HepG2 (cell line): Measurements from ENCODE around the gene PRKN. TPM values are rescaled to one million over a fixed set of nuclear protein-coding genes. Genes with fewer than 3 reads are reported as not detected.

ENCODE experiments used
- ATAC-seq: fragments of 200-7000 bp; cut with Tn5 transposase; 3 replicates; pipeline ENCODE4 v1.9.1; 2020; ENCODE audit warnings: mild to moderate bottlenecking, moderate library complexity
- BruUV-seq: library from RNA; stranded (reverse); fragments of 400-500 nt; replicated peaks from 2 replicates; lab custom pipeline; 2021; lab: Mats Ljungman, UMichigan
- CTCF ChIA-PET: fragments of 300-600 bp; formaldehyde crosslinking; extraction: SDS; loops from one replicate; lab custom pipeline; 2021; ENCODE audit warnings: low total read pairs, inconsistent platforms, low intra/inter-chr PET ratio; lab: Yijun Ruan, JAX
- POLR2A ChIA-PET: fragments of 350-600 bp; sonication (Branson Sonifier 250); formaldehyde crosslinking; loops from one replicate; lab custom pipeline; 2020; ENCODE audit warnings: antibody characterized with exemption, inconsistent platforms; lab: Yijun Ruan, JAX
- DNase-seq: peaks from one replicate; pipeline ENCODE4 v3.0.0-alpha.2; 2015; ENCODE audit warnings: low spot score
- FAIRE-seq: peaks from 3 replicates; lab custom pipeline; 2011; peaks lifted over from hg19 to GRCh38; lab: Jason Lieb, UNC
- H2AFZ ChIP-seq: one replicate; pipeline ENCODE4 v1.6.1; 2011; ENCODE audit warnings: low read length, inconsistent platforms
- H3K27ac ChIP-seq: fragments of 300-600 bp; 3 replicates; pipeline ENCODE4 v1.8.0; 2011; ENCODE audit warnings: mixed run types, mild to moderate bottlenecking, mixed read lengths, low read length, inconsistent platforms; ENCODE audit not compliant: insufficient read depth; ENCODE audit errors: extremely low read length
- H3K27me3 ChIP-seq, 2 experiments: fragments of 200-600 bp in 1 of 2; 2 replicates in 1 of 2; 3 replicates in 1 of 2; pipeline versions ENCODE4 v1.6.0 to v1.8.0; 2011; ENCODE audit warnings: low read length in 2 of 2, mild to moderate bottlenecking in 2 of 2, moderate library complexity in 2 of 2, inconsistent platforms in 1 of 2; ENCODE audit not compliant: insufficient read depth in 2 of 2, control insufficient read depth in 1 of 2
- H3K36me3 ChIP-seq, 2 experiments: fragments of 200-600 bp in 1 of 2; replicated peaks in 1 of 2; 2 replicates in 1 of 2; 3 replicates in 1 of 2; pipeline versions ENCODE4 v1.5.1 to v1.8.0; 2011; ENCODE audit warnings: low read length in 2 of 2, inconsistent platforms in 1 of 2; ENCODE audit not compliant: insufficient read depth in 2 of 2, control insufficient read depth in 1 of 2
- H3K4me1 ChIP-seq: 2 replicates; pipeline ENCODE4 v1.5.1; 2012; ENCODE audit warnings: low read length, inconsistent platforms; ENCODE audit not compliant: insufficient read depth
- H3K4me2 ChIP-seq: 2 replicates; pipeline ENCODE4 v1.6.0; 2011; ENCODE audit warnings: low read depth, low read length, inconsistent platforms
- H3K4me3 ChIP-seq, 3 experiments: fragments of 200-600 bp in 1 of 3; sonication (generic), shearing (Covaris generic) in 1 of 3; replicated peaks in 1 of 3; 2 replicates each; pipeline ENCODE4 v1.5.1; 2011 to 2016; ENCODE audit warnings: low read length in 3 of 3, inconsistent platforms in 2 of 3, low read depth in 2 of 3, mild to moderate bottlenecking in 2 of 3, control low read depth in 1 of 3, mixed read lengths in 1 of 3; ENCODE audit not compliant: insufficient read depth in 1 of 3
- H3K79me2 ChIP-seq: one replicate; pipeline ENCODE4 v1.6.1; 2011; ENCODE audit warnings: low read length, inconsistent platforms; ENCODE audit not compliant: insufficient read depth
- H3K9ac ChIP-seq: 2 replicates; pipeline ENCODE4 v1.6.0; 2011; ENCODE audit warnings: mild to moderate bottlenecking, low read depth, low read length, inconsistent platforms; ENCODE audit not compliant: insufficient read depth
- H3K9me3 ChIP-seq: 2 replicates; pipeline ENCODE4 v1.5.1; 2012; ENCODE audit warnings: mild to moderate bottlenecking, low read length
- H4K20me1 ChIP-seq: 2 replicates; pipeline ENCODE4 v1.6.0; 2011; ENCODE audit warnings: inconsistent platforms, mild to moderate bottlenecking, low read length, moderate library complexity; ENCODE audit not compliant: insufficient read depth
- ATAD3A ChIP-seq: sonication (generic); formaldehyde crosslinking; IDR thresholded peaks from 2 replicates; pipeline ENCODE4 v1.4.0; 2020; ENCODE audit warnings: missing genetic modification reagents
- HNRNPK ChIP-seq: fragments of 200-400 bp; formaldehyde crosslinking; IDR thresholded peaks from 2 replicates; pipeline ENCODE4 v1.6.1; 2018; ENCODE audit warnings: low read length, low read depth, moderate library complexity, mild to moderate bottlenecking; ENCODE audit not compliant: poor library complexity, severe bottlenecking
- NFIB ChIP-seq: sonication (generic); formaldehyde crosslinking; IDR thresholded peaks from 2 replicates; pipeline ENCODE4 v1.9.0; 2021; ENCODE audit warnings: missing genetic modification reagents, mild to moderate bottlenecking, borderline replicate concordance
- NONO ChIP-seq, 2 experiments: fragments of 450-650 bp in 1 of 2; sonication (generic) in 1 of 2; formaldehyde crosslinking in 1 of 2; IDR thresholded peaks in 1 of 2; conservative IDR thresholded peaks in 1 of 2; 2 replicates each; pipeline versions ENCODE4 v1.6.1 to v1.8.0; 2017 to 2022; ENCODE audit warnings: mild to moderate bottlenecking in 1 of 2, missing genetic modification reagents in 1 of 2, moderate library complexity in 1 of 2
- PCBP2 ChIP-seq: fragments of 200-400 bp; formaldehyde crosslinking; optimal IDR thresholded peaks from 2 replicates; pipeline ENCODE3; 2018; ENCODE audit warnings: low read length, low read depth; ENCODE audit not compliant: poor library complexity, severe bottlenecking
- TAF15 ChIP-seq: fragments of 200-400 bp; formaldehyde crosslinking; IDR thresholded peaks from one replicate; pipeline ENCODE4 v1.6.1; 2018; ENCODE audit warnings: mild to moderate bottlenecking, low read depth, low read length; ENCODE audit not compliant: poor library complexity, severe bottlenecking
- ZNF878 ChIP-seq: sonication (generic); formaldehyde crosslinking; IDR thresholded peaks from 2 replicates; pipeline ENCODE4 v1.8.1; 2023; ENCODE audit warnings: mild to moderate bottlenecking, missing genetic modification reagents, moderate library complexity
- WGBS: methylation state at CpG from one replicate; pipeline ENCODE4 v1.1.6; 2017; ENCODE audit warnings: low lambda C conversion rate; 5-methylcytosine and 5-hydroxymethylcytosine counted together
- in situ Hi-C: cut with HindIII; loops from 2 replicates; pipeline ENCODE4 v1.10.0; 2017; ENCODE audit warnings: low pct_unique_long_range_greater_than_20kb; ENCODE audit not compliant: extremely low pct_ligation_motif_present
- intact Hi-C: fragments of 100-400 bp; cut with micrococcal nuclease; formaldehyde crosslinking; loops from one replicate; pipeline ENCODE4 v1.10.0; 2022; ENCODE audit not compliant: unreplicated experiment
- polyA plus RNA-seq, 8 experiments: library from polyadenylated mRNA; depleted of rRNA in 3 of 8; stranded (reverse) in 7 of 8; unstranded in 1 of 8; fragments of >200 nt; fragmentation: Illumina TruSeq in 4 of 8; extraction: Trizol in 4 of 8; gene quantifications; 2 replicates each; pipeline versions ENCODE4 v1.2.1 to v1.2.3, GENCODE V29; 2011 to 2016; ENCODE audit warnings: low read depth in 4 of 8, missing spikeins in 1 of 8, mixed read lengths in 1 of 8; ENCODE audit not compliant: insufficient read depth in 1 of 8
- total RNA-seq, 5 experiments: library from RNA; depleted of rRNA; stranded (reverse); fragments of >200 nt; fragmentation: Illumina TruSeq; extraction: Trizol; gene quantifications; 2 replicates each; pipeline ENCODE4 v1.2.3, GENCODE V29; 2016; ENCODE audit warnings: low read depth in 1 of 5
- TF ChIP-seq, protein P1 (sequence below): sonication (generic); formaldehyde crosslinking; IDR thresholded peaks from 2 replicates; pipeline ENCODE4 v1.4.0; 2020; ENCODE audit warnings: missing genetic modification reagents
- TF ChIP-seq, protein P2 (sequence below): sonication (generic); formaldehyde crosslinking; IDR thresholded peaks from 2 replicates; pipeline ENCODE4 v1.8.1; 2023; ENCODE audit warnings: mild to moderate bottlenecking, moderate library complexity, missing genetic modification reagents

PRKN gene
- total and polyA plus RNA-seq, 2 of the 13 experiments (the other 11 are each of a cell fraction or from before 2014, with no cell fraction given): 0.31 to 0.44 TPM

GRCh38 chr6:161711515-161711914 lies 1016.1 kb downstream of the PRKN start (continued):
- TF ChIP-seq, protein P1, sequence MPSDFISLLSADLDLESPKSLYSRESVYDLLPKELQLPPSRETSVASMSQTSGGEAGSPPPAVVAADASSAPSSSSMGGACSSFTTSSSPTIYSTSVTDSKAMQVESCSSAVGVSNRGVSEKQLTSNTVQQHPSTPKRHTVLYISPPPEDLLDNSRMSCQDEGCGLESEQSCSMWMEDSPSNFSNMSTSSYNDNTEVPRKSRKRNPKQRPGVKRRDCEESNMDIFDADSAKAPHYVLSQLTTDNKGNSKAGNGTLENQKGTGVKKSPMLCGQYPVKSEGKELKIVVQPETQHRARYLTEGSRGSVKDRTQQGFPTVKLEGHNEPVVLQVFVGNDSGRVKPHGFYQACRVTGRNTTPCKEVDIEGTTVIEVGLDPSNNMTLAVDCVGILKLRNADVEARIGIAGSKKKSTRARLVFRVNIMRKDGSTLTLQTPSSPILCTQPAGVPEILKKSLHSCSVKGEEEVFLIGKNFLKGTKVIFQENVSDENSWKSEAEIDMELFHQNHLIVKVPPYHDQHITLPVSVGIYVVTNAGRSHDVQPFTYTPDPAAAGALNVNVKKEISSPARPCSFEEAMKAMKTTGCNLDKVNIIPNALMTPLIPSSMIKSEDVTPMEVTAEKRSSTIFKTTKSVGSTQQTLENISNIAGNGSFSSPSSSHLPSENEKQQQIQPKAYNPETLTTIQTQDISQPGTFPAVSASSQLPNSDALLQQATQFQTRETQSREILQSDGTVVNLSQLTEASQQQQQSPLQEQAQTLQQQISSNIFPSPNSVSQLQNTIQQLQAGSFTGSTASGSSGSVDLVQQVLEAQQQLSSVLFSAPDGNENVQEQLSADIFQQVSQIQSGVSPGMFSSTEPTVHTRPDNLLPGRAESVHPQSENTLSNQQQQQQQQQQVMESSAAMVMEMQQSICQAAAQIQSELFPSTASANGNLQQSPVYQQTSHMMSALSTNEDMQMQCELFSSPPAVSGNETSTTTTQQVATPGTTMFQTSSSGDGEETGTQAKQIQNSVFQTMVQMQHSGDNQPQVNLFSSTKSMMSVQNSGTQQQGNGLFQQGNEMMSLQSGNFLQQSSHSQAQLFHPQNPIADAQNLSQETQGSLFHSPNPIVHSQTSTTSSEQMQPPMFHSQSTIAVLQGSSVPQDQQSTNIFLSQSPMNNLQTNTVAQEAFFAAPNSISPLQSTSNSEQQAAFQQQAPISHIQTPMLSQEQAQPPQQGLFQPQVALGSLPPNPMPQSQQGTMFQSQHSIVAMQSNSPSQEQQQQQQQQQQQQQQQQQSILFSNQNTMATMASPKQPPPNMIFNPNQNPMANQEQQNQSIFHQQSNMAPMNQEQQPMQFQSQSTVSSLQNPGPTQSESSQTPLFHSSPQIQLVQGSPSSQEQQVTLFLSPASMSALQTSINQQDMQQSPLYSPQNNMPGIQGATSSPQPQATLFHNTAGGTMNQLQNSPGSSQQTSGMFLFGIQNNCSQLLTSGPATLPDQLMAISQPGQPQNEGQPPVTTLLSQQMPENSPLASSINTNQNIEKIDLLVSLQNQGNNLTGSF (CRISPR knock-in tag): no peak
- TF ChIP-seq TAF15 (no peak), NFIB (CRISPR knock-in tag) (no peak), ATAD3A (CRISPR knock-in tag) (no peak), ZNF878 (CRISPR knock-in tag) (no peak)
- TF ChIP-seq, all 625 proteins: peak for 0

DNA sequence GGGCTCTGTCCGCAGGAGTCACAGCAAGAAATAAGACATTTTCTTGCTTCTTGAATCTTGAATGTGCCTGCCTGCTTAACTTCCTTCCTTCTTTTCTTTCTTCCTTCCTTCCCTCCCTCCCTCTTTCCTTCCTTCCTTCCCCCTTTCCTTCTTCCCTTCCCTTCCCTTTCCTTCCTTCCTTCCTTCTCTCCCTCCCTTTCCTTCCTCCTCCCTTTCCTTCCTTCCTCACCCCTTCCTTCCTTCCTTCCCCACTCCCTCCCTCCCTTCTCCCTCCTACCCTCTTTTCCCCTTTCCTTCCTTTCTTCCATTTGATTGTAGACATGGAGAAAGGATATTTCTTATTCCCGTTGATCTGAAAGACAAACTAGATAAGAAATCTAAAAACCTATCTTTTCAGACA lies 1016.9 kb downstream of the PRKN start:
- no peak for ATAC-seq
- H3K79me2 ChIP-seq: no peaks in the 10 kb centered on the region
- H2AFZ ChIP-seq: no peak overlapping the region
- POLR2A ChIA-PET: no interaction called here
- CTCF ChIA-PET: no interaction called here
- FAIRE-seq: no peak
- BruUV-seq: no TSS peak
- no peaks in the 10 kb centered on the region for H3K9me3 ChIP-seq
- no peaks in the 10 kb centered on the region for H3K4me1 ChIP-seq
- DNase-seq: no peak
- H3K27me3 ChIP-seq: no peaks in the 10 kb centered on the region; a peak in 1 of 5 replicates
- H3K27ac ChIP-seq: no peak overlapping the region
- TF ChIP-seq, protein P2, sequence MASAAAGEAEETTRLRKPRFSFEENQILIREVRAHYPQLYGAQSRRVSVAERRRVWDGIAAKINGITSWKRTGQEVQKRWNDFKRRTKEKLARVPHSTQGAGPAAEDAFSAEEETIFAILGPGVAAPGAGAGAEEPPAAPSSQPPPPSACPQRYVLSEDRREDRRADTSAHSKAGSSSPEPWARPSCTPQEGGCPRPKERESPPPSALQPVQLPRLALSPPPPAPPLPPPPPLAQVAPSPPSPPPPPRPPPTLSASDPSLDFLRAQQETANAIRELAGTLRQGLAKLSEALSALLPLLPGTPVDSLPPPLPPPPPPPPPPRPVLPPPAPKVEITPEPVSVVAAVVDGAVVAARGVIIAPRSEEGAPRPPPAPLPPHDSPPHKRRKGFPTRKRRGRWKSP: no peak
- peak; percentile 15 for TF ChIP-seq HNRNPK
- peak; percentile 57 for TF ChIP-seq PCBP2
- 0 out of 2 replicates have a peak, but pooled peaks have one; percentile 83 for TF ChIP-seq NONO (IDR thresholded peaks at IDR 0.05)
- no peak for TF ChIP-seq NONO (CRISPR knock-in tag; conservative IDR thresholded peaks at IDR 0.05)
- TF ChIP-seq, all 625 proteins: peak for 3
- H3K9ac ChIP-seq: no peak overlapping the region
- H3K4me3 ChIP-seq: no peak overlapping the region
- intact Hi-C loops: no loop called here
- no peaks in the 10 kb centered on the region for H3K36me3 ChIP-seq
- H3K4me2 ChIP-seq: no peak overlapping the region
- no peaks in the 10 kb centered on the region for H4K20me1 ChIP-seq
- 17% methylated on average over 2 of the region's 2 CpGs for WGBS
- in situ Hi-C loops: no loop called here
